HUES6 (cell line): ENCODE measurements around the gene PNLIP.

Source experiments
- H3K27ac ChIP-seq: 2 replicates; pipeline ENCODE4 v1.7.0; 2013; ENCODE audit warnings: low read depth, mild to moderate bottlenecking, low read length, inconsistent platforms
- H3K27me3 ChIP-seq: 2 replicates; pipeline ENCODE4 v1.6.1; 2013; ENCODE audit warnings: low read length; ENCODE audit not compliant: control insufficient read depth, insufficient read depth
- H3K36me3 ChIP-seq: 2 replicates; pipeline ENCODE4 v1.6.1; 2013; ENCODE audit warnings: low read length; ENCODE audit not compliant: control insufficient read depth, insufficient read depth
- H3K4me1 ChIP-seq: 2 replicates; pipeline ENCODE4 v1.6.1; 2013; ENCODE audit warnings: low read length; ENCODE audit not compliant: control insufficient read depth, insufficient read depth
- H3K4me3 ChIP-seq: 2 replicates; pipeline ENCODE4 v1.5.1; 2013; ENCODE audit warnings: low read depth, low read length
- H3K9ac ChIP-seq: one replicate; pipeline ENCODE4 v1.6.1; 2013; ENCODE audit warnings: mild to moderate bottlenecking, low read length
- H3K9me3 ChIP-seq: 2 replicates; pipeline ENCODE4 v1.6.1; 2013; ENCODE audit warnings: low read depth, low read length; ENCODE audit not compliant: control insufficient read depth, insufficient read depth

The PNLIP gene

DNA sequence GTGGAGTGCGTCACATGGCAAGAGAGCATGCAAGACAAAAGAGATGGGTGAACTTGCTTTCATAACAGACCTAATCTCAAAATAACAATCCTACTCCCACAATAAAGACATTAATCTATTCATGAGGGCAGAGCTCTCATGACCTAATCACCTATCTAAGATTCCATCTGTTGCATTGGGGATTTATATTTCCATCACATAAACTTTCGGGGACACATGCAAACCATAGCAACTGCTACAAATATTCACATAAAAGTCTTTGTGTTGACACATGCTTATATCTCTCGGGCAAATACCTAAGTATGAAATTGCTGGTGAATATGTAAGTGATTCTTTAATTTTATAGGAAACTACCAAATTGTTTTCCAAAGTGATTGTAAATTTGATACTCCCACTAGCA, 29.1 kb downstream of the PNLIP start:
- Histone ChIP-seq H3K9me3 (no peaks in the 10 kb centered on the region), H3K9ac (no peak overlapping the region), H3K4me3 (no peak overlapping the region), H3K4me1 (no peaks in the 10 kb centered on the region), H3K36me3 (no peaks in the 10 kb centered on the region), H3K27ac (no peak overlapping the region), H3K27me3 (no peaks in the 10 kb centered on the region)

DNA sequence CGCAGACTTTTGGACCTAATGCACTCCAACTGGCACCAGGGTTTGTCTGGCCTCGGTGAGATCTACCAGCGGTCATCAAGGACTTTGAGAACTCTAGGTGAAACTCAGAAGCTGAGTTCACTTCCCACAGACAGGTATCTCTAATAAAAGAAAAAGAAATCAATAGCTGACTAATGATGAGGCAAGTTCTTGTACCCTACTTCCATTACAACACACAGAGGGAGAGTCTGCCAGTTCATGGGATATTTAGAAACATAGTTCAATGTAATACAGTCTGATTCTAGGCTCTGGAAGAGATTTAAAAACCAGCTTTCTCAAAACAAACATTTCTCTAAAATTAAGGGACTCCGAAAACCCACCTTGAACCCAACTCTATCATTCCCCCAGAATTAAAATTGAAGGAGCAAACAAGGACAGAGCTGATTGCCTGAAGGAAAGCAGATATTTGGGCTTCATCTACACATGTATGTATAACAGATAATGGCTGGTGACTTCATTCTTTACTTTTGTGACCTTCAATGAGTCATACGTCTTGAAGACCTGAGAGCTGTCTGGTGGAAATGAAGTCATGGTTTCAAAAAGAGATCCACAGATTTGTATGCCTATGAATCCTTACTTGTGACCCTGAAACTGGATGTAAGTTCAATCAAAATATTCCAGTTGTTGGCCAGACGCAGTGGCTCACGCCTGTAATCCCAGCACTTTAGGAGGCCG, 42.3 kb downstream of the PNLIP start:
- Histone ChIP-seq H3K36me3 (no peaks in the 10 kb centered on the region), H3K27me3 (no peaks in the 10 kb centered on the region), H3K27ac (no peak overlapping the region), H3K4me3 (no peak overlapping the region), H3K9me3 (peaks cover 7% of the 10 kb centered on the region; the same call in 1 of the 2 replicates), H3K4me1 (no peaks in the 10 kb centered on the region), H3K9ac (no peak overlapping the region)

DNA sequence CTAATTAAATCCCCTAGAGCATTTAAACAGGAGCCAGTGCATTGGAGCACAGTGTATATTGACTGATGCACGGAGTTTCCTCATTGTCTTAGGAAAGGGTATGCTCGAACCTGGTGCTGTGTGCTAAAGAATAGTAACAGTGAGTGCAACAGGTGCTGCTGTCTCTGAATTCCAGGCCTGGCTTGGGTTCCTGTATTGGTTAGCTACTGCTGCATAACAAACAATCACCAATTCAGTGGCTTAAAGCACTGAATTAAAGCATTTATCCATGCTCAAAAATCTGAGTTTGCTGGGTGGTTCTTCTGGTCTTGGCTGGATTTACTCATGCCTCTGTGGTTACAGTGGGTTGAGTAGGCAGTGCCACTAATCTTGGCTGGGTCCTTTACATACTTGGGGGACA, 43.3 kb downstream of the PNLIP start:
- no peaks in the 10 kb centered on the region for H3K27me3 ChIP-seq
- H3K4me3 ChIP-seq = no peak overlapping the region
- H3K36me3 ChIP-seq = no peaks in the 10 kb centered on the region
- peaks cover 7% of the 10 kb centered on the region; the same call in 1 of the 2 replicates for H3K9me3 ChIP-seq
- no peaks in the 10 kb centered on the region for H3K4me1 ChIP-seq
- no peak overlapping the region for H3K27ac ChIP-seq
- no peak overlapping the region for H3K9ac ChIP-seq

- 0 out of 2 replicates have a peak, but pooled peaks cover 3% of the 10 kb centered on the region for H3K27me3 ChIP-seq
- H3K9me3 ChIP-seq = peaks cover 7% of the 10 kb centered on the region; the same call in 1 of the 2 replicates
- H3K9ac ChIP-seq = no peak overlapping the region
- no peaks in the 10 kb centered on the region for H3K36me3 ChIP-seq
- no peaks in the 10 kb centered on the region for H3K4me1 ChIP-seq
- no peak overlapping the region for H3K4me3 ChIP-seq
- no peak overlapping the region for H3K27ac ChIP-seq
These were observed 44.2 kb downstream of the PNLIP start for GRCh38 chr10:116589926-116590325.

GRCh38 chr10:116590590-116591444, 45.1 kb downstream of the PNLIP start, which contains the start of gene PNLIPRP1:
Gene PNLIPRP1 (plus strand): TSS chr10:116590959. CDS start chr10:116591130, 171 bp downstream.
- peaks cover 7% of the 10 kb centered on the region; the same call in 1 of the 2 replicates for H3K9me3 ChIP-seq
- H3K27me3 ChIP-seq = 0 out of 2 replicates have a peak, but pooled peaks cover 3% of the 10 kb centered on the region
- no peaks in the 10 kb centered on the region for H3K4me1 ChIP-seq
- H3K9ac ChIP-seq = no peak within 1 kb of the TSS
- H3K27ac ChIP-seq = no peak within 1 kb of the TSS
- H3K36me3 ChIP-seq = no peaks in the 10 kb centered on the region
- H3K4me3 ChIP-seq = no peak within 1 kb of the TSS

DNA sequence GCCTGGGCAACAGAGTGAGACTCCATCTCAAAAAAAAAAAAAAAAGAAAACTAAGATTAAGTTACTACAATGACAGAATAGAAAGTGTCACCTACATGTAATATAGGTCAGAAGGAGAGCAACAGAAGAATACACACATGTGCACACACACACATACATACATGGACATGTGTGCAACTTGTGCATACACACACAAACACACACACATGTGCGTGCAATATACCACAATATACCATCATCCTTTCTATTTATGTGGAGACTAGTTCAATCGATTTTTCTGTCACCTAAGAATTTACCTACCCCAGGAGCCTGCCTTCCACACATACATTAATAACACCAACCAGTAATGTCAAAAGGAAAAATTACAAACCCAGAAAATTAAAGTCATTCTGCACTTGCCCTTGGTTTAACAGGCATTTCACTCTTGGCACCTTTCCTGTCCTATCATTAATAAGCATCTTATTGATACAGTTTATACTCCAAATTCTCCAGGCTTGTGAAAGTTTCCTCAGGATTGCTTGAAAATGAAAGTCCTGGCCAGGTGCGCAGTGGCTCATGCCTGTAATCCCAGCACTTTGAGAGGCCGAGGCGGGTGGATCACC, 47.5 kb downstream of the PNLIP start:
- H3K36me3 ChIP-seq = no peaks in the 10 kb centered on the region
- H3K27ac ChIP-seq = no peak overlapping the region
- H3K27me3 ChIP-seq = 0 out of 2 replicates have a peak, but pooled peaks cover 3% of the 10 kb centered on the region
- H3K4me3 ChIP-seq = no peak overlapping the region
- H3K4me1 ChIP-seq = no peaks in the 10 kb centered on the region
- no peak overlapping the region for H3K9ac ChIP-seq
- peaks cover 7% of the 10 kb centered on the region; the same call in 1 of the 2 replicates for H3K9me3 ChIP-seq

DNA sequence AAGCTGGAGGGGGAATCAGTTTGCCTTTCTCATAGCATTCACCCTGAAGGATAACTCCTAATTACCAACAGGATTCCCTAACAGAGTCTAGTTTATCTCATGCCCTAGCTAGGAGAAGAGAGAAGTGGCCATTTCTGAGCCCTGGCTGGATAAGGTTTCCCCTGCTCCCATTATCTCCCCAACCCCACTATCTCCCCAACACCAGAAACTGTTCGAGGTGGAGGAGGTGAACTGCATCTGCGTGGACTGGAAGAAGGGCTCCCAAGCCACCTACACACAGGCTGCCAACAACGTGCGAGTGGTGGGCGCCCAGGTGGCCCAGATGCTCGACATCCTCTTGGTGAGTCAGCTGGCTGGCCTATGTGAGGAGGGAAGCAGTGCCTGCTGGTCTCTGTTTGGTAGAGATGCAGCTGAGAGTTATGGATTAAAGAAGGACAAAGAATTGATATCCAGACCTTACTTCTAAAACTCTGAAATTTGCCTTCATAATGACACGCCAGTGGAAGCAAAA, 48.8 kb downstream of the PNLIP start:
- H3K9ac ChIP-seq = no peak overlapping the region
- no peak overlapping the region for H3K27ac ChIP-seq
- H3K36me3 ChIP-seq = no peaks in the 10 kb centered on the region
- 0 out of 2 replicates have a peak, but pooled peaks cover 3% of the 10 kb centered on the region for H3K27me3 ChIP-seq
- H3K4me1 ChIP-seq = no peaks in the 10 kb centered on the region
- H3K4me3 ChIP-seq = no peak overlapping the region
- no peaks in the 10 kb centered on the region for H3K9me3 ChIP-seq

DNA sequence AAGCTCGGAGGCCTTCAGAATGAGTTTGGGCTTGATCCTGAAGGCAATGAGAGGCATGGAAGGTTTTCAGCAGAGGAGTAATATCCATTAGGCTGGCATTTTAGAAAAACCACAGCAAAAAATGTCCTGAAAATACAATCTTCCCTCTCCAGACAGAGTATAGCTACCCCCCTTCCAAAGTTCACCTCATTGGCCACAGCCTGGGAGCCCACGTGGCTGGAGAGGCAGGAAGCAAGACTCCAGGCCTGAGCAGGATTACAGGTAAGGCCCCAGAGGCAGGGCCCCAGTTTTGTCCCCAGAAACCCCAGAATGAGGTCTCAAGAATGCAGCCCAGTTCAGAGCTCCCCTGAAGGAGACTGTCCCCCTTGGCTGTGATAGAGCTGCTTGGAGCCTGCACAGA, 50.3 kb downstream of the PNLIP start:
- Histone ChIP-seq H3K9me3 (no peaks in the 10 kb centered on the region), H3K36me3 (no peaks in the 10 kb centered on the region), H3K4me1 (no peaks in the 10 kb centered on the region), H3K27ac (no peak overlapping the region), H3K27me3 (0 out of 2 replicates have a peak, but pooled peaks cover 3% of the 10 kb centered on the region), H3K4me3 (no peak overlapping the region), H3K9ac (no peak overlapping the region)

GRCh38 chr10:116597543-116597942, 51.8 kb downstream of the PNLIP start:
- H3K36me3 ChIP-seq = no peaks in the 10 kb centered on the region
- H3K4me3 ChIP-seq = no peak overlapping the region
- H3K27ac ChIP-seq = no peak overlapping the region
- 0 out of 2 replicates have a peak, but pooled peaks cover 3% of the 10 kb centered on the region for H3K27me3 ChIP-seq
- H3K9me3 ChIP-seq = no peaks in the 10 kb centered on the region
- H3K9ac ChIP-seq = no peak overlapping the region
- H3K4me1 ChIP-seq = no peaks in the 10 kb centered on the region

DNA sequence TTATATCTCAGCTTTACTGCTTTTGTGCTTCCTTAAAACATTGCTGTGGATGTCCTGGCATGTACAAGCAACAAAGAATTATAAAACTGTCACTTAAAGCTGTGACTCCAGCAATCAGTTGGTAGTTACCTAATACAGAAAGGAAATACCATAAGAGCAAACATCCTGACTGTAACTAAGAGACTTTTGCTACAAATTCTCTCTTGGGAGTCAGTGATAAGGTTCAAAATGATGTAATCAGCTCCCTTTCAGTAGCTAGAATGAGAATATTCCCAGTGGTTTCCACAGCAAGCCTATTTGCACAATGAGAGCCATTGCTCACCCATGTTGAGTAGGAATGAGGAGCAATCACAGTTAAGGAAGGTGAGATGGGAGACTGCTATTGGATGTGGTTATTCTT, 52.6 kb downstream of the PNLIP start:
- H3K27ac ChIP-seq = no peak overlapping the region
- no peak overlapping the region for H3K4me3 ChIP-seq
- no peaks in the 10 kb centered on the region for H3K9me3 ChIP-seq
- no peaks in the 10 kb centered on the region for H3K4me1 ChIP-seq
- no peak overlapping the region for H3K9ac ChIP-seq
- H3K36me3 ChIP-seq = no peaks in the 10 kb centered on the region
- 0 out of 2 replicates have a peak, but pooled peaks cover 3% of the 10 kb centered on the region for H3K27me3 ChIP-seq
